Activated CD4-positive, alpha-beta T cell treated with anti-CD3 and anti-CD28 coated beads, Interleukin-2, amount 50 U/mL, for 1 hour (primary cell): ENCODE results near the gene EME2.

ENCODE experiments used
- DNase-seq: peaks from one replicate; pipeline ENCODE4 v3.0.0-alpha.2; 2020

The EME2 gene

DNA sequence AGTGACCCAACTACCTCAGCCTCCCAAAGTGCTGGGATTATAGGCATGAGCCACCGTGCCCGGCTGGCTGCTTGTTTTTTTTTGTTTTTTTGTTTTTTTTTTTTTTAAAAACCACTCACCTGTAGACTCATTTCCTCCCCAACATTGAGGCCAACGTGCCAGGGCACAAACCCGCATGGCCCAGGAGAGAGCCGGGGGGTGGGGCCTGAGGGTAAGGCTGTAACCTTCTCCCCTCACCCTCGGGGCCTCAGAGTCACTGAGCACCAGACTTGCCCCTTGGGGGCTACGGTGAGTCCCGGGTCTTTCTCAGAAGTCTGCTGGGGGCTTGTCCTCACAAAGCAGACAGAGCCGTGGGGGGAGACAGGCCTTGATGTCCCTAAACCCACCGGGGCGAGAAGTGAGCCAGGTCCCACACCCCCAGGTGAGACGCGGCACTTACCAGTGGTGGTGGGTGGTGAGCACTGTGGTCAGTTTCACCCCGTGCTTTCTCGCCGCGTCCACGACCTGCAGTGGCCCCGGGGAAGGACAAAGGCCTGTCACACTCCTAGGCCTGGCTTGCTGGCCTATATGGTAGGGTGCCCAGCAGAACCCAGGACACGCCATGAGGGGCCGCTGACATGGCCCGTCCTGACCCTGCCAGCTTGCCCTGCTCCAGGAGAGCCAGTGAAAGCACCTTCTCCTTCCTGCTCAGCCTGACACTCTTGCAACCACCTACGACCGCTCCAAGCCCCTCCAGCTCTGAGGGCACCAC is 49.4 kb downstream of the EME2 start:
- no peak for DNase-seq

DNA sequence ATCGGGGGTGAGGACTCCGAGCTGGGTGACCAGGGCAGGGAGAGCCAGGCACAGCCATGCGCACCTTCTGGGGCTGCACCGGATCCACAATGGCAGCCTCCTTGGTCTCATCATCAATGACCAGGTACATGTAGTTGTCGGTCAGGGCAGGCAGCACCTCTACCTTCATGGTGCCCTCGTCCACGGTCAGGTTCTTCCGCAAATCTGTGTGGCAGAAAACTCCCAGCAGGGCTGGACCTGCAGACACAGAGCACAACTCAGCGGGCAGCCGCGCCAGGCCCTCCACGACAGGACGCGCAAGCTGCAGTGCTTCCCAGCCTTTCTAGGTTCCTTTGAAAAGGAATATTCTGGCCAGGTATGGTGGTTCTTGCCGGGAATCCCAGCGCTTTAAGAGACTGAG is 50.2 kb downstream of the EME2 start:
- no peak for DNase-seq

DNA sequence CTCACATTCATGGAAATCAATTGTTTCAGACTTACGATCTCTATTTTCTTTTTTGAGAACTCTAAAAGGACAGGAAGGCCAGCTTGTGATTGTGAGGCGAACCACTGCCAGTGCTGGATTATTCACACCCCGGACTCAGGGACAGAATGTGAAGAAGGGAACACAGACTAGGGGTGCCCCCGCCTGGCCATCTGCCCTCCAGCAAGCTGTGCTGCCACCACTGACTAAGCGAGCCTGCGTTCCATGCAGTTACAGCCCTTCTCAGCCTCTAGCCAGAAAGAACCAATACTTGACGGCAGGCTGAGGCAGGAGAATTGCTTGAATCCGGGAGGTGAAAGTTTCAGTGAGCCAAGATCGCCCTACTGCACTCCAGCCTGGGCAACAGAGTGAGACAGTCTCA is 51.2 kb downstream of the EME2 start:
- no peak for DNase-seq

DNA sequence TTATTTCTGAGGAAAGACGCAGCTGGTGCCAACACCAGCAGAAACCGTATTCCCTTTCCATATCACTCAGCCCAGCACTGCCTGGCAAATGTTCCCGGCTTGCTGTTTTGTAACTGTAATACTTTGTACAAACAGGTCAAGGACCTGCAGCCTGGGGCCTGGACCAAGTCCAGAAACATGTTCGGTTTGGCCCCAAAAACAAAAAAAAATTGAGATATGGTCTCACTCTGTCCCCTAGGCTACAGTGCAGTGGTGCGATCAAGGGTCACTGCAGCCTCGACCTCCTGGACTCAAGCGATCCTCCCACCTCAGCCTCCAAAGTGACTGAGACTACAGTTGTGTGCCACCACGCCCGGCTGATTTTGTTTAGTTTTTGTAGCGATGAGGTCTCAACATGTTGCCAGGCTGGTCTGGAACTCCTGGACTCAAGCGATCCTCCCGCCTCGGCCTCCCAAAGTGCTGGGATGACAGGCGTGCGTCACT is 52.8 kb downstream of the EME2 start:
- DNase-seq, result no peak
